Activated effector memory CD4-positive, alpha-beta T cell treated with anti-CD3 and anti-CD28 coated beads, Interleukin-2, amount 50 U/mL, for 16 hours (primary cell): ENCODE measurements around the gene PGGHG.
A peak's percentile ranks its signal among the peaks of the same experiment; 100 is the strongest.

Source experiments
- DNase-seq: peaks from one replicate; pipeline ENCODE4 v3.0.0-alpha.2; 2020

PGGHG gene

GRCh38 chr11:286977-287820 is 1.7 kb upstream of the PGGHG start:
- DNase-seq, result peak; percentile 88

DNA sequence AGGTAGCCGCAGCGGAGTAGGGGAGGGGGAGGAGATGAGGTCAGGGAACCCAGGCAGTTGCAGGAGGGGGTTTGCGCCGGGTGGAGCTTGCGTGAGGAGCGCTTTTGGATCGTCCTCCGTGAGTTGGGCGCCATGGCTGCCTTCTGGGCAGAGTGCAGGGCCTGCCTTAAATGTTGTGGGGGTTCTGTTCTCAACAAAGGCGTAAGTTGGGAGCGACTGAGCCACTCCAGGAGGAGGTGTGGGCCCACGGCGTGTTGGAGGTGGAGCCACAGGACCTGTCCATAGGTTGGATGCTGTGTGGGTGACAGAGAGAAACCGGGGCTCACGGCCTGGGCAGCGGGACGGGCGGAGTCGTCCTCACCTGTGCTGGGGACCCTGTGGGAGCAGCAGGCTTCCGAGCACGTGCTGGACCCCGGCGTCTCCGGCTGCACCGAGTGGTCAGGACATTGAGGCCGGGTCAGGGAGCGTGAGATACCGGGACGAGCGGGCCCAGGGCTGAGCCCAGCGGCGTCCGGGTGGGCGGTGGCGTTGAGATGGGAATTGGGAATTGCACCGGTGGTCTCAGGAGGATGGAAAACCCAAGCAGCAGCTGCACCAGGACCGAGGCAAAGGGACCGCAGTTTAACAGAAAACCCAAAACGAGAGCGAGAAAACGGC is 977 bp upstream of the PGGHG start:
- peak; percentile 85 for DNase-seq

GRCh38 chr11:289398-289711 is 429 bp downstream of the PGGHG start:
- peak; percentile 70 for DNase-seq

DNA sequence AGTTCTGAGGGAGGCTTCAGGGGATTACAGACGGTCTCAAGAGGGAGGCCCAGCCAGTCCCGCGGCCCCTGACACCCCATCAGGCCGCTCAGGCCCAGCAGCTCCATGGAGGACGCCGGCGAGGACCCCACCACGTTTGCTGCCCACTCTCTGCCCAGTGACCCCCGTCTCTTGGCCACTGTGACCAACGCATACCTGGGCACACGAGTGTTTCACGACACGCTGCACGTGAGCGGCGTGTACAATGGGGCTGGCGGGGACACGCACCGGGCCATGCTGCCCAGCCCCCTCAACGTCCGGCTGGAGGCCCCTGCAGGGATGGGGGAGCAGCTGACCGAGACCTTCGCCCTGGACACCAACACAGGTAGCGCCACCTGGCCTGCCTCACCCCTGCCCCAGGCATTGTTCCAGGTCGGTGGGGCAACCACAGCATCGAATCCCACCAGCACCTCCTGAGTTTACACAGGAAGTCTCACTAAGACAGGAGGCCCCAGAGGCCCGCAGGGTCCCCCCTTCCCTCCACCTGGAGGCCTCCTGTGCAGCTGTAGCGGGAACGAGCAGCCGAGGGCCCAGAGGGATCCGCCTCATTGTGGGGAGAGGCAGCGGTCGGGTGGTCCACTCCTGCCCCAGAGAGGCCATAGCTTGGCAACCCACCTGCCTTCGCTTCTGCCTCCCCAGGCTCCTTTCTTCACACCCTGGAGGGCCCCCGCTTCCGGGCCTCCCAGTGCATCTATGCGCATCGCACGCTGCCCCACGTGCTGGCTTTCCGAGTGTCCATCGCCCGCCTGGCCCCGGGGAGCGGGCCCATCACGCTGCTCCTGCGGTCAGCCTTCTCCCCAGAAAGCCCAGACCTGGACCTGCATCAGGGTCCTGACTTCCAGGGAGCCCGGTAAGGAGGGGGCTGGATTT is 1.0 kb downstream of the PGGHG start:
- DNase-seq, result peak; percentile 66

GRCh38 chr11:290621-291231 is 1.8 kb downstream of the PGGHG start:
- peak; percentile 63 for DNase-seq

- peak; percentile 61 for DNase-seq
These were observed 2.6 kb downstream of the PGGHG start for GRCh38 chr11:291281-292210.

GRCh38 chr11:292211-293121 is 3.5 kb downstream of the PGGHG start:
- DNase-seq, result peak; percentile 61

- DNase-seq, result peak; percentile 63
These were observed 4.4 kb downstream of the PGGHG start for GRCh38 chr11:293271-293851.

- peak; percentile 60 for DNase-seq
These were observed 5.1 kb downstream of the PGGHG start for GRCh38 chr11:293852-294661.

DNA sequence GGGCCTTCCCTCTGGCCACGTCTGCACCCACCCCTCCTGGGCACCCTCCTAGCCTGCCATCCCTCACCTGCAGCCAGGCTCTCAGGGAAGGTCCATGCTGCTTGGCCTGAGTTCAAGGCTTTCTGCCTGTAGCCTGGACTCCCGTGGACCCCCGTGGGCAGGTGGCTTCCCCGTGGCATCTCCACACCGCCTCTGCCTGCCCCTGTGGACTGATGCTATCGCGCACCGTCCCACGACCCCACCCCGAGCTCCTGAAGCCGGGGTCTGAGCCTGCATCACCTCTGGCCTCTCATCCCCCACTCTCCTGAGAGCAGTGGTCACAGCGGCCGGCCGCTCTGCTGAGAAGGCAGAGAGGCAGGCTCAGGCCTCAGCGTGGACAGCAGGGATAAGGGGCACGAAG is 5.9 kb downstream of the PGGHG start:
- DNase-seq, result peak; percentile 61

GRCh38 chr11:295351-296170 is 6.6 kb downstream of the PGGHG start:
- peak; percentile 62 for DNase-seq

GRCh38 chr11:296171-297050 is 7.5 kb downstream of the PGGHG start:
- DNase-seq, result peak; percentile 64

GRCh38 chr11:297051-297585 is 8.2 kb downstream of the PGGHG start:
- DNase-seq, result no peak

GRCh38 chr11:297586-298405 is 8.9 kb downstream of the PGGHG start:
- DNase-seq, result peak; percentile 75

- DNase-seq, result peak; percentile 64
These were observed 9.6 kb downstream of the PGGHG start for GRCh38 chr11:298406-299065.
